Loucy (cell line): ENCODE results near the gene ENPP1.

Source experiments
- EZH2phosphoT487 ChIP-seq: fragments of 200-600 bp; IDR thresholded peaks from 2 replicates; pipeline ENCODE4 v1.6.1; 2018; ENCODE audit warnings: antibody characterized with exemption, mild to moderate bottlenecking, moderate library complexity, borderline replicate concordance
- TF ChIP-seq, protein P1 (sequence below): fragments of 200-600 bp; sonication (generic); conservative IDR thresholded peaks from 2 replicates; pipeline ENCODE4 v1.5.1; 2014; ENCODE audit warnings: mild to moderate bottlenecking, antibody characterized with exemption, low read length

GRCh38 chr6:131862476-131862875 lies 54.7 kb downstream of the ENPP1 start:
- TF ChIP-seq, protein P1, sequence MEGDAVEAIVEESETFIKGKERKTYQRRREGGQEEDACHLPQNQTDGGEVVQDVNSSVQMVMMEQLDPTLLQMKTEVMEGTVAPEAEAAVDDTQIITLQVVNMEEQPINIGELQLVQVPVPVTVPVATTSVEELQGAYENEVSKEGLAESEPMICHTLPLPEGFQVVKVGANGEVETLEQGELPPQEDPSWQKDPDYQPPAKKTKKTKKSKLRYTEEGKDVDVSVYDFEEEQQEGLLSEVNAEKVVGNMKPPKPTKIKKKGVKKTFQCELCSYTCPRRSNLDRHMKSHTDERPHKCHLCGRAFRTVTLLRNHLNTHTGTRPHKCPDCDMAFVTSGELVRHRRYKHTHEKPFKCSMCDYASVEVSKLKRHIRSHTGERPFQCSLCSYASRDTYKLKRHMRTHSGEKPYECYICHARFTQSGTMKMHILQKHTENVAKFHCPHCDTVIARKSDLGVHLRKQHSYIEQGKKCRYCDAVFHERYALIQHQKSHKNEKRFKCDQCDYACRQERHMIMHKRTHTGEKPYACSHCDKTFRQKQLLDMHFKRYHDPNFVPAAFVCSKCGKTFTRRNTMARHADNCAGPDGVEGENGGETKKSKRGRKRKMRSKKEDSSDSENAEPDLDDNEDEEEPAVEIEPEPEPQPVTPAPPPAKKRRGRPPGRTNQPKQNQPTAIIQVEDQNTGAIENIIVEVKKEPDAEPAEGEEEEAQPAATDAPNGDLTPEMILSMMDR, result no peak
- no peak for TF ChIP-seq EZH2phosphoT487
